Ovary (tissue), 3 donors: ENCODE results near the gene TPGS1.
"Not testable (repeated sequence)": the region's sequence is repeated elsewhere in the genome, so short reads cannot be mapped to it uniquely, and the experiment has no call there.

Experiments
- CTCF ChIP-seq, 3 donors: fragments of 450-650 bp in 2 of 3; fragments of 200-600 bp in 1 of 3; IDR thresholded peaks; one replicate each; pipeline versions ENCODE4 v1.5.1 to v1.8.0; 2016 to 2022; ENCODE audit warnings: antibody characterized with exemption in 3 of 3, mild to moderate bottlenecking in 1 of 3
- EP300 ChIP-seq: sonication (generic); formaldehyde crosslinking; IDR thresholded peaks from one replicate; pipeline ENCODE4 v1.6.1; 2017; ENCODE audit warnings: antibody characterized with exemption
- POLR2A ChIP-seq: fragments of 450-650 bp; IDR thresholded peaks from one replicate; pipeline ENCODE4 v1.6.1; 2017; ENCODE audit warnings: antibody characterized with exemption, mild to moderate bottlenecking, moderate library complexity
- donor health status: DM: no; HTN: no; CAD: no.

GRCh38 chr19:481100-481499 lies 26.2 kb upstream of the TPGS1 start:
- not testable (repeated sequence) for TF ChIP-seq POLR2A; CTCF (IDR thresholded peaks at IDR 0.05); EP300
